ENCODE data around the gene KCNN2.

Gene KCNN2

DNA sequence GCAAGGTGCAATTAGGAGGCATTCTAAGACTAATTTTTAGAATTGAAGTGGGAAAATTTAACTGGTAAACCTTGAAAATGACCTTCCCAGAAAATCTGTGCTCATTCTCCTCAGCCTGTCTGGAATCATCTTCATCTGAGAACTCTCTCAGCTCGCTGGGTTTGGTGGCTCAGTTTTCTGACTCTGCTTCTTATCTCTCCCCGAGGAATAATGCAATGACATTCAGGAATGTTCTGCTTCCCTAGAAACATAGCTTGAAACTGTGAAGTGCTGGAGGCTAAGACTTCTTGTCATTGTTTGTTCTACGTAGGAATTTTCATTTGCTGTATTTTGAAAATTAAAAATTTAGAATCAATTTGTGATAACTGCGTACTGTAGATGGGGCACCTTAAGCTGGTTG lies 86.6 kb downstream of the KCNN2 start:
- no peaks in the 10 kb centered on the region for H3K27me3 Mint-ChIP-seq
- no peak overlapping the region for H3K4me3 Mint-ChIP-seq
- H3K36me3 Mint-ChIP-seq (ENCODE audit: insufficient read depth), result no peaks in the 10 kb centered on the region
- ATAC-seq (replicated peaks) (no peak), DNase-seq (no peak)
- H3K9me3 Mint-ChIP-seq, result no peaks in the 10 kb centered on the region
- H3K27ac Mint-ChIP-seq, result no peak overlapping the region
- H3K4me1 Mint-ChIP-seq (ENCODE audit: low read depth in 2 of 2), result no peaks in the 10 kb centered on the region

DNA sequence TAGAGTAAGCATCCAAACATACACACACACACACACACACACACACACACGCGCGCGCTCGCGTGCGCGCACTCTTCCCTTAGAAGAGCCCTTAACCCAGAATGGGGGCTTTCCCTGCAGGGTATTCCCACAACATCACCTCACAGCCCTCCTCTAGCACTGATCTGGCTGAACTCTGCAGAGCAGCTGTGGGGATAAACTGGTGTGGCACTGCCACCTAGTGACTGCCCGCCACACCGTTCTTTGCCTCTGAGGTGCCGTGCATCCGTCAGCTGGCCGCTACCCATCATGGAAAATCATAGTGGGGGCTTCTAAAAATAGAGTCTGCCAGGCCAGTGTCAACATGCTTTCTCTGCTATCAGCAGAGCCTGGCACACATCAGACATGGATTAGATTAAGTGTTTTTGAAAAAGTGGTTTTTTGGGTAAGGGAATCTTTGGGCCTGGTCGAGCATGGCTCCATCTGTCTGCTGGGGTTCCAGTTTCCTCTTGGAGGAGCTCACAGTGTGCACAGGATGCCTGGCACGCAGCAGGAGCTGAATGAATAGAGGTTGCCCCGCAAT lies 88.1 kb downstream of the KCNN2 start:
- H3K4me1 Mint-ChIP-seq (ENCODE audit: low read depth in 2 of 2), result no peaks in the 10 kb centered on the region
- ATAC-seq (replicated peaks), result no peak
- peaks cover 0 to 2% of the 10 kb centered on the region in 2 donors for H3K9me3 Mint-ChIP-seq
- H3K27me3 Mint-ChIP-seq, result no peaks in the 10 kb centered on the region
- no peak overlapping the region for H3K4me3 Mint-ChIP-seq
- no peaks in the 10 kb centered on the region for H3K36me3 Mint-ChIP-seq (ENCODE audit: insufficient read depth)
- H3K27ac Mint-ChIP-seq, result no peak overlapping the region
- no peak for DNase-seq

DNA sequence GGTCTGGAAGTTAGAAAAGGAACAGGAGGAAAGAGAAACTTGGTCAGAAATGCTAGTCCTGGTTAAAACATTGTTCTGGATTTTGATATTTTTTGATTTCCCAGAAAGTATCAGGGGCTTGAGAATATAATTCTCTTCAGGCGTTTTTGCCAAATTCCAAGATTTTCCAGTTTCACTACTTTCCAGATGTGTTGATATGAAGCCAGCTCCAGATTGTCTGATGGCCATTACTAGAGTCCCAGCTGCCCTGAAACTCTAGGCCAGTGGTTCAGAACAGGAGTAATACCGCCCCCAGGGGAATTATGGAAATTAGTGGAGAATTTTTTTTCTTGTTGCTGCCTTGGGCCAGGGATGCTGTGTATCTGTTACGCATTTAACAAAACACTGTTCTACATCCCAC lies 88.6 kb downstream of the KCNN2 start:
- H3K9me3 Mint-ChIP-seq, result peaks cover 0 to 2% of the 10 kb centered on the region in 2 donors
- no peak overlapping the region for H3K4me3 Mint-ChIP-seq
- ATAC-seq (replicated peaks) (no peak), DNase-seq (no peak)
- no peaks in the 10 kb centered on the region for H3K36me3 Mint-ChIP-seq (ENCODE audit: insufficient read depth)
- H3K27ac Mint-ChIP-seq, result no peak overlapping the region
- H3K27me3 Mint-ChIP-seq, result no peaks in the 10 kb centered on the region
- H3K4me1 Mint-ChIP-seq (ENCODE audit: low read depth in 2 of 2), result no peaks in the 10 kb centered on the region

DNA sequence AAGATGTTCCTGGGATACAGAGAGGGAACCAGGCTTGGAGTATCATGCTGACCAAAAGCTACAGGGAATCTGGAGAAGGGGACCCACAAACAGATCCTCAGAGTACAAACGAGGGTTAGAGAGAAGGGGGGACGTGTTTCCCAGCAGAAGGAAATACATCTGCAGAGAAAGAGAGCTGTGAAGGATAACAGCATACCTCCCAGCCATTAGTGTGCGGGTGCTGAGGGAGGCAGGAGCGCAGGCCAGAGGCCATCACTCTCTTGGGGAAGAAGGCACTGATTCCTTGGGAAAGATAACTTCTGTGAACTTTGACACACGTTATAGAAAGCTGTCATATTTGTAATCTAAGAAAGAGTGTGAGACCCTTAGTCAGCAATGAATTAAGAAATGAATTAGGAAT lies 96.9 kb downstream of the KCNN2 start:
- H3K4me1 Mint-ChIP-seq (ENCODE audit: low read depth in 2 of 2), result no peaks in the 10 kb centered on the region
- H3K36me3 Mint-ChIP-seq (ENCODE audit: insufficient read depth), result no peaks in the 10 kb centered on the region
- no peaks in the 10 kb centered on the region for H3K9me3 Mint-ChIP-seq
- H3K27ac Mint-ChIP-seq, result no peak overlapping the region
- no peaks in the 10 kb centered on the region for H3K27me3 Mint-ChIP-seq
- ATAC-seq (replicated peaks) (no peak), DNase-seq (no peak)
- H3K4me3 Mint-ChIP-seq, result no peak overlapping the region

DNA sequence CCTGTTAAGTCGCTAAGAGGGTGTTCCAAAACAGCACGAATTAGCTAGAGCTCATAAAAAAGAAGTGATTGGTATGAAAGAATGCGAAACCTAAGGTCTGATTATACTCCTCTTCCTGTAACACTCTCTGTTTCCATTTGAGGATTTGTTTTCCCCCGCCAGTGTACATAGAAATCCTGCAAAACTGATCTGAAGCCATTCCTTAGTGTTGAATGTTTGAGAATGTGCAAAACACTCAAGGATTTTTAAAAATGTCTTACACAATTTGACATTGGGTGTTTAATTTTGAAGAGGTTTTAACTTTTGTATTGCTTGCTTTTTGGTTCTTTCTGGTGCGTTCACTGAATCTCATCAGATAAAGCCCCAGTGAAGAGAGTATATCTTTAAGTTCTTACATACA lies 105.3 kb downstream of the KCNN2 start:
- H3K27ac Mint-ChIP-seq, result no peak overlapping the region
- ATAC-seq (replicated peaks), result no peak
- H3K4me3 Mint-ChIP-seq, result no peak overlapping the region
- no peaks in the 10 kb centered on the region for H3K4me1 Mint-ChIP-seq (ENCODE audit: low read depth in 2 of 2)
- DNase-seq, result no peak
- no peaks in the 10 kb centered on the region for H3K27me3 Mint-ChIP-seq
- H3K36me3 Mint-ChIP-seq (ENCODE audit: insufficient read depth), result no peaks in the 10 kb centered on the region
- H3K9me3 Mint-ChIP-seq, result peaks cover 0 to 9% of the 10 kb centered on the region in 2 donors

DNA sequence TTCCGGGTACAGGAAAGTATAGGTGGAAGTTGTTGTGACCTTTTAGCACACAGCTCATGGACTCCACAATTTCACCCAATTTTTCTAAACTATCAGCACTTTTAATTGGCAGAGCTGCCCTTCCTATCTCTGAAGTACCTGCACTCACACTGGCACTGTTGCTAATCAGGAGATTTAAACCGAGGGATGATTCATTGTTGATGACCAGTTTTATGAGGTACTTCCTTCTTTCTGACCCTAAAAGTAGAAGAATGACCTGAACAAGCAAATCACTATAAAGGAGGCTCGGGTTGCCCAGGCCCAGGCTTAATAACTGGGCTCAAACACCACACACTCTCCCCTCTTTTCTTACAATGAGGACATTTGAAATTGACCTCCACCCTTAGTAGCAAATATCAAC lies 105.9 kb downstream of the KCNN2 start:
- Mint-ChIP-seq H3K9me3 (peaks cover 0 to 9% of the 10 kb centered on the region in 2 donors), H3K27me3 (no peaks in the 10 kb centered on the region), H3K4me1 (ENCODE audit: low read depth in 2 of 2) (no peaks in the 10 kb centered on the region), H3K27ac (no peak overlapping the region), H3K36me3 (ENCODE audit: insufficient read depth) (no peaks in the 10 kb centered on the region), H3K4me3 (no peak overlapping the region)
- DNase-seq (no peak), ATAC-seq (replicated peaks) (no peak)

DNA sequence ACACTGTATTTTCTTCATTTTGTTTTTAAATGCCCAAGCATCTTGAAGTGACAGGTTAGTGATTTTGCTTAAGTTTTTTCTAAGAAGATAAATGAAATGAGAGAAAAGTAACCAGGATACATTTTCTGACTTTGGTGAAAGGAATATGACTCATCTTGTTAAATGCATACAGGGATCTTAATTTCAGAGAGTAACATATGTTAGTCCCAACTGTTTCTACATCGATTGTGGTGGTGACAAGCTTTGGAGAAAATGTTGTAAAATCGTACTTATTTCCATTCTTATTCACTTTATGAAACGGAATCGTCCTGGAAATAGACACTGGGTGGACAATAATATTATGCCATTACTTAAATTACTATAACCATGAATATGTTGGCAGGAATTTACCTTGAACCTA lies 107.5 kb downstream of the KCNN2 start:
- Mint-ChIP-seq H3K4me1 (ENCODE audit: low read depth in 2 of 2) (no peaks in the 10 kb centered on the region), H3K27ac (no peak overlapping the region), H3K27me3 (no peaks in the 10 kb centered on the region), H3K9me3 (peaks cover 0 to 9% of the 10 kb centered on the region in 2 donors), H3K4me3 (no peak overlapping the region), H3K36me3 (ENCODE audit: insufficient read depth) (no peaks in the 10 kb centered on the region)
- DNase-seq (no peak), ATAC-seq (replicated peaks) (no peak)

DNA sequence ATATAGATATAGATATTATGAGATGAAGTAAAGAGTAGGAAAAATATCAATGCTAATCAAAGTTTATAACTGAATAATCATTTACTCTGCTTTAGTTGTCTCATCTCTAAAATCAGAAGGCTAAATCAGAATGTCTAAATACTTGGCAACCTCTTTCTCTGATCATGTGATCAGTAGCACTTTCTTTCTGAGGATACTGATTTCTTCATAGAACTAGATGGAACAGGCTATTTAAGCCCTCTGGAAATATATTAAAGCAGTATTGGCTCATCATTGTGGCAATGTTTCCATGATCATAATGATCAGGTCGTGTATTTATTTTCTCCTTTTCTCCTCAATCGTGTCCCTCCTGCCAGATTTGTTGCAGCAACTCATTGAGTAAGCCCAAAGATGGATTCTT lies 109.7 kb downstream of the KCNN2 start:
- Mint-ChIP-seq H3K9me3 (peaks cover 0 to 6% of the 10 kb centered on the region in 2 donors), H3K36me3 (ENCODE audit: insufficient read depth) (no peaks in the 10 kb centered on the region), H3K4me3 (no peak overlapping the region), H3K27ac (no peak overlapping the region), H3K27me3 (no peaks in the 10 kb centered on the region), H3K4me1 (ENCODE audit: low read depth in 2 of 2) (no peaks in the 10 kb centered on the region)
- ATAC-seq (replicated peaks), result no peak
- no peak for DNase-seq

DNA sequence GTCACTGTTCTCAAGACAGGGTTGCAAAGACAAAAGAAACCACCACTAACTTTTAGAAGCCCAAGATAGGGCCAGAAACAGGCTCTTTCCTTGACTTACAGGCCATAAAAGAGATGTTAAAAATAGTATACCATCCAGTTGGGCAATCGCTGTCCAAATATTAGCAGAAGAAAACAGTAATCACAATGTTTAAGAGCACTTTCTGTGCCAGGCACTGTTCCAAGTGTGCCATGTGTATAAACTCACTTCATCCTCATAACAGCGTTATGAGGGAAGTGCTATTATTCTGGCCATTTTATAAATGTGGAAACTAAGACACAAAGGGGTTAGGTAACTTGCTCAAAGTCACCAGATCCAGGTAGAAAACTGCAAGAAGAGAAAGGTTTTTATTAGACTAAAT lies 111.7 kb downstream of the KCNN2 start:
- H3K27me3 Mint-ChIP-seq, result no peaks in the 10 kb centered on the region
- ATAC-seq (replicated peaks) (no peak), DNase-seq (no peak)
- H3K27ac Mint-ChIP-seq, result no peak overlapping the region
- H3K36me3 Mint-ChIP-seq (ENCODE audit: insufficient read depth), result no peaks in the 10 kb centered on the region
- H3K9me3 Mint-ChIP-seq, result peaks cover 0 to 7% of the 10 kb centered on the region in 2 donors
- no peaks in the 10 kb centered on the region for H3K4me1 Mint-ChIP-seq (ENCODE audit: low read depth in 2 of 2)
- H3K4me3 Mint-ChIP-seq, result no peak overlapping the region

DNA sequence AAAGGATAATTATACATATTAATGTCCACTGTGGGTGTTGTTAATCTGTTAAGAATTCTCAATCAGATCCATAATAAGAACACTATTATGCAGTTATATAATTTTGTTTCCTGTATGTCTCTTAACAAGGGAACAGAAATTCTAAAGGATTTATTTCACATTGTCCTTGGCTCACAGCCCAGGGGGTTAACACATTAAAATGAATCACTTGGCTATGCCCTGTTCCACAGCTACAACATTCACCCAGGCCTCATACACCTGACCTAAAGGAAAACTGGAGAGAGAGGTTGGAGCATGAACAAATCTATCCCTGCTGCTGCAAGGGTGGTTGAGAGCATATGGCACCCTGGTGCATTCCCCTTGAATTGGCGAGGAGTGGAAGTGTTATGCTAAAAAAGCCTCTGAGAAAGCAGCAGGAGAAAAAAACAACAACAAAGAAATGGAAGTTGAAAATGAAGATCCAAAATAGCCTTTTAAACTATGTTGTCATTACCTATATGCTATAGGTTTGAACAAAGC lies 116.0 kb downstream of the KCNN2 start:
- H3K27ac Mint-ChIP-seq, result no peak overlapping the region
- peaks cover 12 to 21% of the 10 kb centered on the region in 2 donors for H3K9me3 Mint-ChIP-seq
- no peak overlapping the region for H3K4me3 Mint-ChIP-seq
- DNase-seq (no peak), ATAC-seq (replicated peaks) (no peak)
- no peaks in the 10 kb centered on the region for H3K27me3 Mint-ChIP-seq
- no peaks in the 10 kb centered on the region for H3K4me1 Mint-ChIP-seq (ENCODE audit: low read depth in 2 of 2)
- H3K36me3 Mint-ChIP-seq (ENCODE audit: insufficient read depth), result no peaks in the 10 kb centered on the region

DNA sequence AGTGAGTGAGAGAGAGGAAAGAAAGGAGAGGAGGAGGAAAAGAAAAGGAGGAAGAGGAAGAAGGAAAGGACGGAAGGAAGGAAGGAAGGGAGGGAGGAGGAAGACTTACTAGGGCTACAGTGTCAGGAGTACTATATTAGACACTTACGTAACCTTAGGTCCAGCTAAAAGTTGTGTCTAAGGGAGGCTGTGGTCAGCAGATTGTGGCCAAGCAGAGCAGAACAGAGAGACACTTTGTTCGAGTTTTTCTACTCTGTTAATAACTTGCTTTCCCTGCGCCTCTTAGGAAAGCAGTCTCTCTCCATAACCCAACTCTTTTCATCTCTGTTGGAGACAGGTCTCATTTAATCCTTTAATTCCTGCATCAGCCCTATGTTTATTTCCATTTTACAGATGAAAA lies 138.9 kb downstream of the KCNN2 start:
- no peaks in the 10 kb centered on the region for H3K27me3 Mint-ChIP-seq
- peaks cover 0 to 2% of the 10 kb centered on the region in 2 donors for H3K9me3 Mint-ChIP-seq
- no peak overlapping the region for H3K4me3 Mint-ChIP-seq
- no peaks in the 10 kb centered on the region for H3K4me1 Mint-ChIP-seq (ENCODE audit: low read depth in 2 of 2)
- no peak overlapping the region for H3K27ac Mint-ChIP-seq
- DNase-seq (no peak), ATAC-seq (replicated peaks) (no peak)
- H3K36me3 Mint-ChIP-seq (ENCODE audit: insufficient read depth), result peaks cover 3% of the 10 kb centered on the region

DNA sequence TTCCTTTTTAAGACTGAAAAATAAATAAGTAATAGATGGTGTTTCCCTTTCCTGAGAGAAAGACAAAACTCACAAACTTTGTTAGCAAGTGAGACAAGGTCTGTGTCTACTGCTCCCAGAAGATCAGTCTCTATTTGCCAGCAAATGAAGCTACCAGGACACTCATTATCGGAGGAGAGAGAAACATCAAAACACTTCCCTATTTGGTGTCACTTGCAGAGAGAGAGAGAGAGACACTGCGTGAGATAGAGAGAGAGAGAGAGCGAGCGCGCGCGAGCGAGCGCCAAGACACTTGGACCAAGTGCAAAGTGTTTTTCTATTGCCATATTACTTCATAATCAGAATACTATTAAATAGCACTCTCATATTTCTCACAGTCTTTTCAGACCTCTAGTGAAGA lies 142.7 kb downstream of the KCNN2 start:
- Mint-ChIP-seq H3K36me3 (ENCODE audit: insufficient read depth) (no peaks in the 10 kb centered on the region), H3K4me3 (no peak overlapping the region), H3K27me3 (no peaks in the 10 kb centered on the region), H3K9me3 (no peaks in the 10 kb centered on the region), H3K27ac (no peak overlapping the region), H3K4me1 (ENCODE audit: low read depth in 2 of 2) (no peaks in the 10 kb centered on the region)
- no peak for DNase-seq
- ATAC-seq (replicated peaks), result no peak

DNA sequence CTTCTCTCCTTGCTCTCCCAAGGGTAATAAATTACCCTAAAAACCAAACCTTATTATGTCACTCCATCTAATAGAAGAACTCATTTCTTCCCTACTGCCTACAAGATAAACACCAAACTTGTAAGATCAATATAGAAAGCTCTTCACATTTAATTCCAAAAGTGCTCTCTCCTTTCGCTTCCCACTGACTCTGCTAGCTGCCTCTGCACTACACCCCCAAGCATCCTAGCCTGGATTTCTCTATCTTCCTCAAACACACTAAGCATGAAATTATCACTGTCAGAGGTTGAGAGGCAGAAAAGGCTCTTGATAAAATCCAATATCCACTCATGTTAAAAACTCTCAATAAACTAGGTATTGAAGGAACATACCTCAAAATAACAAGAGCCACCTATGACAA lies 162.4 kb downstream of the KCNN2 start:
- Mint-ChIP-seq H3K9me3 (no peaks in the 10 kb centered on the region), H3K4me1 (ENCODE audit: low read depth in 2 of 2) (no peaks in the 10 kb centered on the region), H3K36me3 (ENCODE audit: insufficient read depth) (no peaks in the 10 kb centered on the region), H3K27me3 (no peaks in the 10 kb centered on the region), H3K4me3 (no peak overlapping the region), H3K27ac (no peak overlapping the region)
- ATAC-seq (replicated peaks) (no peak), DNase-seq (no peak)

DNA sequence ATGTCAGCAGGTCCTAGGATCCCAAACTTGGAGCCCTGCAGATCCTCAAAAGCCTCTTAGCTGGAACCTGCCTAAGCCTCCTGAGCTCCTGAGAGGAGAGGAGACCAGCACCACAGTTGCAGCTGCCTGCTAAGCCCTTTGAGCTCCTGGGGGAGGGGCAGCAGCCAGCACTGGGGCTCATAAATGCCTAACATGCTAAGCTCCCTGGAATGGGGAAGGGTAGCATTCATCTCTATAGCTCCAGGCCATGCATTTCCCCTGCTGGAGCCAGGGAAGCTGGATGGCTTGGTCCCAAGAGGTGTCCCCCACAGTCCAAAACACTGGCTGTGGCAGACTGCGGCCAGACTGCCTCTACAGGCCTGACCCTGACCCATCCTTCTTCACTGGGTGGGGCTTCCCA lies 182.7 kb downstream of the KCNN2 start:
- H3K27ac Mint-ChIP-seq, result no peak overlapping the region
- DNase-seq (no peak), ATAC-seq (replicated peaks) (no peak)
- H3K9me3 Mint-ChIP-seq, result peaks cover 8 to 38% of the 10 kb centered on the region in 2 donors
- no peaks in the 10 kb centered on the region for H3K36me3 Mint-ChIP-seq (ENCODE audit: insufficient read depth)
- no peak overlapping the region for H3K4me3 Mint-ChIP-seq
- no peaks in the 10 kb centered on the region for H3K27me3 Mint-ChIP-seq
- H3K4me1 Mint-ChIP-seq (ENCODE audit: low read depth in 2 of 2), result no peaks in the 10 kb centered on the region

Data from effector memory CD8-positive, alpha-beta T cell (primary cell).